OCI-LY7 (cell line): ENCODE data around the gene SBF2. TPM values are rescaled to one million over a fixed set of nuclear protein-coding genes. Genes with fewer than 3 reads are reported as not detected.
A peak's percentile ranks its signal among the peaks of the same experiment; 100 is the strongest.

Experiments used
- Bru-seq: library from RNA; stranded (reverse); fragments of 400-500 nt; gene quantifications from one replicate; lab custom pipeline; 2021; lab: Mats Ljungman, UMichigan
- BruChase-seq, 2 experiments: library from RNA; stranded (reverse); fragments of 400-500 nt; gene quantifications; one replicate each; lab custom pipeline; 2021; lab: Mats Ljungman, UMichigan
- BruUV-seq: library from RNA; stranded (reverse); fragments of 400-500 nt; replicated peaks from 2 replicates; lab custom pipeline; 2021; lab: Mats Ljungman, UMichigan
- CTCF ChIA-PET: fragments of 300-600 bp; sonication (Branson Sonifier 250); formaldehyde crosslinking; loops from one replicate; lab custom pipeline; 2022; ENCODE audit warnings: antibody characterized with exemption; ENCODE audit not compliant: unreplicated experiment; lab: Charles Lee
- POLR2A ChIA-PET: fragments of 300-600 bp; sonication (Branson Sonifier 250); formaldehyde crosslinking; loops from one replicate; lab custom pipeline; 2022; ENCODE audit warnings: antibody characterized with exemption; lab: Charles Lee
- DNase-seq: peaks from one replicate; pipeline ENCODE4 v3.0.0-alpha.2; 2015; ENCODE audit warnings: low spot score
- H2AFZ ChIP-seq: fragments of 200-600 bp; sonication (generic), shearing (Covaris generic); 2 replicates; pipeline ENCODE4 v1.6.1; 2014; ENCODE audit warnings: mild to moderate bottlenecking, antibody characterized with exemption, low read length, moderate library complexity
- H3K27ac ChIP-seq: fragments of 200-600 bp; sonication (generic); 2 replicates; pipeline ENCODE4 v1.5.1; 2014; ENCODE audit warnings: mixed run types, low read depth, mild to moderate bottlenecking, moderate library complexity, low read length, inconsistent platforms; ENCODE audit not compliant: poor library complexity, severe bottlenecking
- H3K36me3 ChIP-seq: fragments of 200-600 bp; sonication (generic); 2 replicates; pipeline ENCODE4 v1.6.1; 2014; ENCODE audit warnings: mild to moderate bottlenecking, antibody characterized with exemption, low read length, moderate library complexity, mixed read lengths; ENCODE audit not compliant: insufficient read depth
- H3K4me1 ChIP-seq: fragments of 200-600 bp; sonication (generic); 2 replicates; pipeline ENCODE4 v1.5.1; 2014; ENCODE audit warnings: mild to moderate bottlenecking, low read length; ENCODE audit not compliant: insufficient read depth, poor library complexity, severe bottlenecking
- H3K4me2 ChIP-seq: fragments of 200-600 bp; sonication (generic); 2 replicates; pipeline ENCODE4 v1.6.1; 2014; ENCODE audit warnings: mild to moderate bottlenecking, low read length
- H3K4me3 ChIP-seq: fragments of 200-600 bp; sonication (generic); 2 replicates; pipeline ENCODE4 v1.5.1; 2014; ENCODE audit warnings: mild to moderate bottlenecking, low read depth, low read length; ENCODE audit not compliant: poor library complexity, severe bottlenecking
- H3K79me2 ChIP-seq: fragments of 200-600 bp; sonication (generic); 2 replicates; pipeline ENCODE4 v1.6.1; 2016; ENCODE audit warnings: low read depth, mild to moderate bottlenecking, low read length, moderate library complexity, mixed read lengths; ENCODE audit not compliant: insufficient read depth
- H3K9me2 ChIP-seq: fragments of 200-600 bp; sonication (generic); 2 replicates; pipeline ENCODE4 v1.6.1; 2016; ENCODE audit warnings: mild to moderate bottlenecking, low read length, mixed read lengths; ENCODE audit not compliant: insufficient read depth
- H3K9me3 ChIP-seq: fragments of 200-600 bp; sonication (generic); 2 replicates; pipeline ENCODE4 v1.6.1; 2014; ENCODE audit warnings: mild to moderate bottlenecking, mixed run types, low read length, mixed read lengths
- H4K20me1 ChIP-seq: fragments of 200-600 bp; sonication (generic); 2 replicates; pipeline ENCODE4 v1.6.1; 2014; ENCODE audit warnings: mild to moderate bottlenecking, antibody characterized with exemption, low read length, moderate library complexity, mixed read lengths; ENCODE audit not compliant: insufficient read depth
- EZH2phosphoT487 ChIP-seq: fragments of 200-600 bp; sonication (generic); IDR thresholded peaks from 2 replicates; pipeline ENCODE4 v1.6.1; 2018; ENCODE audit warnings: low read depth, borderline replicate concordance, mild to moderate bottlenecking, mixed run types, antibody characterized with exemption, low read length, moderate library complexity, mixed read lengths
- intact Hi-C: fragments of 100-400 bp; cut with micrococcal nuclease; formaldehyde crosslinking; loops from one replicate; pipeline ENCODE4 v1.10.0; 2022; ENCODE audit not compliant: unreplicated experiment
- long read RNA-seq: library from polyadenylated mRNA; stranded (forward); transcript quantifications from one replicate; pipeline ENCODE4 v2.0.0, GENCODE V29; 2022
- total RNA-seq, 2 experiments: library from RNA; depleted of rRNA in 1 of 2; stranded (reverse); fragments of >200 nt in 1 of 2; shearing (Covaris generic) in 1 of 2; gene quantifications; 2 replicates each; pipeline ENCODE4 v1.2.3, GENCODE V29; 2014 to 2022
- TF ChIP-seq, protein P1 (sequence below): fragments of 200-600 bp; sonication (generic); conservative IDR thresholded peaks from 2 replicates; pipeline ENCODE4 v1.5.1; 2014; ENCODE audit warnings: mild to moderate bottlenecking, antibody characterized with exemption, low read length, moderate library complexity, mixed read lengths

Gene SBF2
- 12.4 and 14.3 TPM in 2 replicates for total RNA-seq (2014; rRNA removed; shearing (Covaris generic))
- 12.9 and 15.2 TPM in 2 replicates for total RNA-seq (2022)
- Bru-seq, nascent RNA: percentile 55 among the genes with signal in this experiment
- percentile 52 among the genes with signal in this experiment for BruChase-seq, experiment 1, labeled RNA remaining after a 6-hour chase
- BruChase-seq, experiment 2, labeled RNA remaining after a 2-hour chase: percentile 49 among the genes with signal in this experiment
- long read RNA-seq, full-length matches to known transcripts: 2 of 14 reads
- long read RNA-seq, partial matches to known transcripts: 6 of 14 reads
- long read RNA-seq, other reads (novel, unspliced or antisense): 6 of 14 reads

- no TSS peak for BruUV-seq
- DNase-seq: peak; percentile 87
- ChIA-PET CTCF (no interaction called here), POLR2A (interaction anchor here (1.0 to 1.1 kb wide), 2 partner anchors 11 to 21 kb away, joined by 5 read pairs; partner anchors contain the start of gene ADM)
- TF ChIP-seq, protein P1, sequence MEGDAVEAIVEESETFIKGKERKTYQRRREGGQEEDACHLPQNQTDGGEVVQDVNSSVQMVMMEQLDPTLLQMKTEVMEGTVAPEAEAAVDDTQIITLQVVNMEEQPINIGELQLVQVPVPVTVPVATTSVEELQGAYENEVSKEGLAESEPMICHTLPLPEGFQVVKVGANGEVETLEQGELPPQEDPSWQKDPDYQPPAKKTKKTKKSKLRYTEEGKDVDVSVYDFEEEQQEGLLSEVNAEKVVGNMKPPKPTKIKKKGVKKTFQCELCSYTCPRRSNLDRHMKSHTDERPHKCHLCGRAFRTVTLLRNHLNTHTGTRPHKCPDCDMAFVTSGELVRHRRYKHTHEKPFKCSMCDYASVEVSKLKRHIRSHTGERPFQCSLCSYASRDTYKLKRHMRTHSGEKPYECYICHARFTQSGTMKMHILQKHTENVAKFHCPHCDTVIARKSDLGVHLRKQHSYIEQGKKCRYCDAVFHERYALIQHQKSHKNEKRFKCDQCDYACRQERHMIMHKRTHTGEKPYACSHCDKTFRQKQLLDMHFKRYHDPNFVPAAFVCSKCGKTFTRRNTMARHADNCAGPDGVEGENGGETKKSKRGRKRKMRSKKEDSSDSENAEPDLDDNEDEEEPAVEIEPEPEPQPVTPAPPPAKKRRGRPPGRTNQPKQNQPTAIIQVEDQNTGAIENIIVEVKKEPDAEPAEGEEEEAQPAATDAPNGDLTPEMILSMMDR: no peak
- TF ChIP-seq EZH2phosphoT487: no peak
- H3K9me2 ChIP-seq: no peaks in the 10 kb centered on the region
- H3K4me1 ChIP-seq: peaks cover 20% of the 10 kb centered on the region
- H3K36me3 ChIP-seq: no peaks in the 10 kb centered on the region
- H3K4me3 ChIP-seq: peak within 1 kb of the TSS; percentile 89
- intact Hi-C loops: no loop called here
- H2AFZ ChIP-seq: peak within 1 kb of the TSS; percentile 96
- no peak within 1 kb of the TSS for H3K27ac ChIP-seq
- peak within 1 kb of the TSS; percentile 83 for H3K4me2 ChIP-seq
- H4K20me1 ChIP-seq: peaks cover 7% of the 10 kb centered on the region; the same call in 1 of the 2 replicates
- H3K9me3 ChIP-seq: no peaks in the 10 kb centered on the region
- no peaks in the 10 kb centered on the region for H3K79me2 ChIP-seq
These were observed at the start of gene SBF2 for GRCh38 chr11:10293423-10294289. Gene SBF2, minus strand, starts transcription at chr11:10294219. Its CDS starts 150 bp downstream, at chr11:10294069.

- Histone ChIP-seq H3K4me2 (no peak overlapping the region), H3K27ac (no peak overlapping the region), H3K4me1 (no peaks in the 10 kb centered on the region), H3K36me3 (no peaks in the 10 kb centered on the region), H3K9me3 (no peaks in the 10 kb centered on the region), H3K4me3 (no peak overlapping the region), H4K20me1 (no peaks in the 10 kb centered on the region), H3K79me2 (no peaks in the 10 kb centered on the region), H2AFZ (no peak overlapping the region), H3K9me2 (no peaks in the 10 kb centered on the region)
- DNase-seq: no peak
- CTCF ChIA-PET: no interaction called here
- intact Hi-C loops: no loop called here
- POLR2A ChIA-PET: interaction anchor here (0.6 kb wide), 1 partner anchor 472 kb away, joined by 3 read pairs; no protein-coding TSS in a partner anchor
- no TSS peak for BruUV-seq
- TF ChIP-seq, protein P1: no peak
- TF ChIP-seq EZH2phosphoT487: no peak
These were observed 44.3 kb upstream of the SBF2 start for GRCh38 chr11:10338287-10338686.
